HepG2 (cell line): ENCODE results near the gene NSD2. TPM values are rescaled to one million over a fixed set of nuclear protein-coding genes. Genes with fewer than 3 reads are reported as not detected.
A peak's percentile ranks its signal among the peaks of the same experiment; 100 is the strongest.

Experiments
- AGO1 ChIP-seq: fragments of 200-400 bp; formaldehyde crosslinking; IDR thresholded peaks from 2 replicates; pipeline ENCODE4 v1.6.1; 2017; ENCODE audit warnings: mild to moderate bottlenecking, low read depth, low read length, moderate library complexity; ENCODE audit not compliant: poor library complexity, severe bottlenecking
- ESRRA ChIP-seq: sonication (generic); formaldehyde crosslinking; IDR thresholded peaks from 2 replicates; pipeline ENCODE4 v1.5.1; 2020; ENCODE audit warnings: mild to moderate bottlenecking, low read depth, missing genetic modification reagents
- FUBP1 ChIP-seq: sonication (generic); formaldehyde crosslinking; IDR thresholded peaks from 2 replicates; pipeline ENCODE4 v1.5.1; 2020; ENCODE audit warnings: missing genetic modification reagents, mild to moderate bottlenecking, borderline replicate concordance
- HES4 ChIP-seq: sonication (generic); formaldehyde crosslinking; IDR thresholded peaks from 2 replicates; pipeline ENCODE4 v1.9.0; 2021; ENCODE audit warnings: mild to moderate bottlenecking, missing genetic modification reagents, borderline replicate concordance
- HOXA3 ChIP-seq: sonication (generic); formaldehyde crosslinking; IDR thresholded peaks from 2 replicates; pipeline ENCODE4 v1.5.0; 2020; ENCODE audit warnings: missing genetic modification reagents
- JDP2 ChIP-seq: sonication (generic); formaldehyde crosslinking; IDR thresholded peaks from 2 replicates; pipeline ENCODE4 v1.8.1; 2022; ENCODE audit warnings: missing genetic modification reagents, borderline replicate concordance
- KDM2A ChIP-seq: sonication (generic); formaldehyde crosslinking; IDR thresholded peaks from 2 replicates; pipeline ENCODE4 v1.4.0; 2020; ENCODE audit warnings: low read depth, missing genetic modification reagents, borderline replicate concordance
- MBNL3 ChIP-seq: fragments of 250-450 bp; sonication (Bioruptor Pico); conservative IDR thresholded peaks from 2 replicates; pipeline ENCODE4 v1.8.0; 2022; ENCODE audit warnings: mild to moderate bottlenecking, inconsistent platforms
- MNT ChIP-seq: fragments of 450-650 bp; IDR thresholded peaks from 2 replicates; pipeline ENCODE4 v1.6.1; 2016
- RNF219 ChIP-seq: sonication (generic); formaldehyde crosslinking; IDR thresholded peaks from 2 replicates; pipeline ENCODE4 v1.5.0; 2020; ENCODE audit warnings: mild to moderate bottlenecking, missing genetic modification reagents
- SNAPC5 ChIP-seq: sonication (generic); formaldehyde crosslinking; IDR thresholded peaks from 2 replicates; pipeline ENCODE4 v1.8.1; 2023; ENCODE audit warnings: mild to moderate bottlenecking, missing genetic modification reagents, borderline replicate concordance
- TBL1XR1 ChIP-seq: fragments of 150-350 bp; IDR thresholded peaks from 2 replicates; pipeline ENCODE4 v1.6.1; 2014; ENCODE audit warnings: borderline replicate concordance, low read length; ENCODE audit not compliant: partially characterized antibody
- TCF12 ChIP-seq, 2 experiments: fragments of 450-650 bp in 1 of 2; sonication (generic) in 1 of 2; formaldehyde crosslinking in 1 of 2; IDR thresholded peaks; 2 replicates each; pipeline versions ENCODE4 v1.6.1 to v1.8.0; 2017 to 2022; ENCODE audit warnings: antibody characterized with exemption in 1 of 2, mild to moderate bottlenecking in 1 of 2, missing genetic modification reagents in 1 of 2, moderate library complexity in 1 of 2
- ZFP1 ChIP-seq: IDR thresholded peaks from 2 replicates; pipeline ENCODE4 v1.6.1; 2016
- ZNF205 ChIP-seq: IDR thresholded peaks from 2 replicates; pipeline ENCODE4 v1.6.1; 2018; ENCODE audit warnings: missing biosample characterization, missing genetic modification reagents
- ZNF264 ChIP-seq: sonication (generic); formaldehyde crosslinking; IDR thresholded peaks from 2 replicates; pipeline ENCODE4 v1.4.0; 2020; ENCODE audit warnings: missing genetic modification reagents
- ZNF362 ChIP-seq: sonication (generic); formaldehyde crosslinking; IDR thresholded peaks from 2 replicates; pipeline ENCODE4 v1.4.0; 2020; ENCODE audit warnings: missing genetic modification reagents, mild to moderate bottlenecking, borderline replicate concordance
- ZNF367 ChIP-seq: sonication (generic); formaldehyde crosslinking; IDR thresholded peaks from 2 replicates; pipeline ENCODE4 v1.4.0; 2020; ENCODE audit warnings: missing genetic modification reagents, borderline replicate concordance
- ZNF547 ChIP-seq: sonication (generic); formaldehyde crosslinking; IDR thresholded peaks from 2 replicates; pipeline ENCODE4 v1.5.1; 2020; ENCODE audit warnings: mild to moderate bottlenecking, missing genetic modification reagents
- ZNF556 ChIP-seq: sonication (generic); formaldehyde crosslinking; IDR thresholded peaks from 2 replicates; pipeline ENCODE4 v1.4.0; 2020; ENCODE audit warnings: mild to moderate bottlenecking, missing genetic modification reagents, borderline replicate concordance
- ZNF616 ChIP-seq: sonication (generic); formaldehyde crosslinking; IDR thresholded peaks from 2 replicates; pipeline ENCODE4 v1.5.0; 2020; ENCODE audit warnings: low read depth, mild to moderate bottlenecking, missing genetic modification reagents
- ZNF709 ChIP-seq: sonication (generic); formaldehyde crosslinking; IDR thresholded peaks from 2 replicates; pipeline ENCODE4 v1.5.0; 2020; ENCODE audit warnings: mild to moderate bottlenecking, missing genetic modification reagents
- ZNF768 ChIP-seq: sonication (generic); formaldehyde crosslinking; IDR thresholded peaks from 2 replicates; pipeline ENCODE4 v1.4.0; 2020; ENCODE audit warnings: missing genetic modification reagents
- ZNF883 ChIP-seq: sonication (generic); formaldehyde crosslinking; IDR thresholded peaks from 2 replicates; pipeline ENCODE4 v1.5.1; 2020; ENCODE audit warnings: mild to moderate bottlenecking, missing genetic modification reagents; ENCODE audit errors: not compliant biosample characterization
- polyA plus RNA-seq, 8 experiments: library from polyadenylated mRNA; depleted of rRNA in 3 of 8; stranded (reverse) in 7 of 8; unstranded in 1 of 8; fragments of >200 nt; fragmentation: Illumina TruSeq in 4 of 8; extraction: Trizol in 4 of 8; gene quantifications; 2 replicates each; pipeline versions ENCODE4 v1.2.1 to v1.2.3, GENCODE V29; 2011 to 2016; ENCODE audit warnings: low read depth in 4 of 8, missing spikeins in 1 of 8, mixed read lengths in 1 of 8; ENCODE audit not compliant: insufficient read depth in 1 of 8
- total RNA-seq, 5 experiments: library from RNA; depleted of rRNA; stranded (reverse); fragments of >200 nt; fragmentation: Illumina TruSeq; extraction: Trizol; gene quantifications; 2 replicates each; pipeline ENCODE4 v1.2.3, GENCODE V29; 2016; ENCODE audit warnings: low read depth in 1 of 5

The NSD2 gene
- total and polyA plus RNA-seq, 2 of the 13 experiments (the other 11 are each of a cell fraction or from before 2014, with no cell fraction given): 22.0 to 65.9 TPM

- TF ChIP-seq HES4 (CRISPR knock-in tag): no peak
- no peak for TF ChIP-seq TBL1XR1
- TF ChIP-seq SNAPC5: 0 out of 2 replicates have a peak, but pooled peaks have one; percentile 2
- no peak for TF ChIP-seq ZNF367 (CRISPR knock-in tag)
- TF ChIP-seq ZNF883 (CRISPR knock-in tag): no peak
- no peak for TF ChIP-seq ZFP1 (CRISPR knock-in tag)
- TF ChIP-seq ZNF362 (CRISPR knock-in tag): peak; percentile 65; the same call in 1 of the 2 replicates
- TF ChIP-seq ZNF556 (CRISPR knock-in tag): no peak
- TF ChIP-seq JDP2 (CRISPR knock-in tag): no peak
- TF ChIP-seq FUBP1 (CRISPR knock-in tag): no peak
- TF ChIP-seq ZNF205: no peak
- no peak for TF ChIP-seq MNT
- 0 out of 2 replicates have a peak, but pooled peaks have one; percentile 30 for TF ChIP-seq ZNF709 (CRISPR knock-in tag)
- 0 out of 2 replicates have a peak, but pooled peaks have one; percentile 44 for TF ChIP-seq KDM2A (CRISPR knock-in tag)
- no peak for TF ChIP-seq ZNF547 (CRISPR knock-in tag)
- TF ChIP-seq RNF219 (CRISPR knock-in tag): no peak
- 0 out of 2 replicates have a peak, but pooled peaks have one; percentile 47 for TF ChIP-seq ZNF616 (CRISPR knock-in tag)
- no peak for TF ChIP-seq ZNF768 (CRISPR knock-in tag)
- TF ChIP-seq ZNF264 (CRISPR knock-in tag): no peak
- TF ChIP-seq HOXA3 (CRISPR knock-in tag): peak; percentile 11; the same call in 1 of the 2 replicates
- TF ChIP-seq MBNL3: no peak
- TF ChIP-seq AGO1: no peak
- TF ChIP-seq TCF12 (IDR thresholded peaks at IDR 0.05): no peak
- TF ChIP-seq TCF12 (CRISPR knock-in tag; IDR thresholded peaks at IDR 0.05): no peak
- TF ChIP-seq ESRRA (CRISPR knock-in tag): 0 out of 2 replicates have a peak, but pooled peaks have one; percentile 10
Measured at GRCh38 chr4:1862961-1863296, 8.3 kb upstream of the NSD2 start (continued).
